Mesendoderm (in vitro differentiated cells): ENCODE results near the gene TUBG2.

Source experiments
- DNase-seq: peaks from one replicate; pipeline ENCODE4 v3.0.0; 2013
- H2AK5ac ChIP-seq: 2 replicates; pipeline ENCODE4 v1.6.1; 2013; ENCODE audit warnings: low read length, inconsistent platforms
- H2BK120ac ChIP-seq: 2 replicates; pipeline ENCODE4 v1.6.1; 2013; ENCODE audit warnings: low read depth, mild to moderate bottlenecking, low read length, moderate library complexity, mixed read lengths
- H2BK15ac ChIP-seq: replicated peaks from 2 replicates; pipeline ENCODE4 v1.6.1; 2013; ENCODE audit warnings: low read depth, mild to moderate bottlenecking, moderate library complexity
- H2BK5ac ChIP-seq: 2 replicates; pipeline ENCODE4 v1.6.1; 2013; ENCODE audit warnings: low read length, inconsistent platforms
- H3K18ac ChIP-seq: 2 replicates; pipeline ENCODE4 v1.6.1; 2013; ENCODE audit warnings: mild to moderate bottlenecking, low read length, mixed read lengths
- H3K23ac ChIP-seq: one replicate; pipeline ENCODE4 v1.6.1; 2013; ENCODE audit warnings: low read length
- H3K27ac ChIP-seq: 2 replicates; pipeline ENCODE4 v1.5.1; 2013; ENCODE audit warnings: low read depth, mild to moderate bottlenecking, inconsistent platforms, low read length, moderate library complexity
- H3K27me3 ChIP-seq: 2 replicates; pipeline ENCODE4 v1.6.1; 2013; ENCODE audit warnings: low read length, control low read depth, mild to moderate bottlenecking, inconsistent platforms; ENCODE audit not compliant: insufficient read depth, poor library complexity
- H3K36me3 ChIP-seq: 2 replicates; pipeline ENCODE4 v1.6.1; 2013; ENCODE audit warnings: low read length, inconsistent platforms; ENCODE audit not compliant: control insufficient read depth, insufficient read depth
- H3K4ac ChIP-seq: one replicate; pipeline ENCODE4 v1.6.1; 2013; ENCODE audit warnings: low read depth, mild to moderate bottlenecking, low read length, moderate library complexity
- H3K4me1 ChIP-seq: 2 replicates; pipeline ENCODE4 v1.6.1; 2013; ENCODE audit warnings: low read depth, low read length, inconsistent platforms; ENCODE audit not compliant: control insufficient read depth
- H3K4me2 ChIP-seq: 2 replicates; pipeline ENCODE4 v1.6.1; 2013; ENCODE audit warnings: low read length
- H3K4me3 ChIP-seq: 2 replicates; pipeline ENCODE4 v1.5.1; 2013; ENCODE audit warnings: mild to moderate bottlenecking, low read length
- H3K56ac ChIP-seq: one replicate; pipeline ENCODE4 v1.6.1; 2013; ENCODE audit warnings: low read length
- H3K79me1 ChIP-seq: 2 replicates; pipeline ENCODE4 v1.6.1; 2013; ENCODE audit warnings: low read length, inconsistent platforms
- H3K79me2 ChIP-seq: 2 replicates; pipeline ENCODE4 v1.6.1; 2013; ENCODE audit warnings: mild to moderate bottlenecking, low read length; ENCODE audit not compliant: control insufficient read depth, insufficient read depth
- H3K9ac ChIP-seq: 2 replicates; pipeline ENCODE4 v1.6.1; 2013; ENCODE audit warnings: low read length, inconsistent platforms
- H4K5ac ChIP-seq: one replicate; pipeline ENCODE4 v1.6.1; 2013; ENCODE audit warnings: low read length
- H4K8ac ChIP-seq: one replicate; pipeline ENCODE4 v1.6.1; 2013; ENCODE audit warnings: low read depth, mild to moderate bottlenecking, control low read depth, low read length, moderate library complexity
- WGBS: extraction: QIAGEN DNeasy Blood & Tissue Kit; methylation state at CpG from one replicate; pipeline ENCODE4 v1.1.7; 2013; ENCODE audit warnings: low lambda C conversion rate, missing lambda C conversion rate; ENCODE audit not compliant: insufficient coverage; ENCODE audit errors: extremely low coverage; 5-methylcytosine and 5-hydroxymethylcytosine counted together

Gene TUBG2

GRCh38 chr17:42704490-42704836, 45.4 kb downstream of the TUBG2 start:
- no peak for DNase-seq
- Histone ChIP-seq H3K27ac (no peak overlapping the region), H3K9ac (no peak overlapping the region), H3K36me3 (peaks cover 3% of the 10 kb centered on the region), H2BK5ac (no peak overlapping the region), H4K8ac (no peak overlapping the region), H2BK120ac (no peak overlapping the region), H3K18ac (no peak overlapping the region), H3K56ac (no peak overlapping the region), H3K4me2 (no peak overlapping the region), H4K5ac (no peak overlapping the region), H3K27me3 (no peaks in the 10 kb centered on the region), H3K79me1 (no peaks in the 10 kb centered on the region), H2AK5ac (no peak overlapping the region), H3K4me1 (no peaks in the 10 kb centered on the region), H3K23ac (no peak overlapping the region), H3K79me2 (no peaks in the 10 kb centered on the region), H2BK15ac (no peak overlapping the region), H3K4ac (no peak overlapping the region), H3K4me3 (no peak overlapping the region)
- WGBS = no CpG with 5 or more reads among the region's 5 CpGs

- no peak overlapping the region for H3K4me2 ChIP-seq
- no peak overlapping the region for H3K23ac ChIP-seq
- H2BK5ac ChIP-seq = no peak overlapping the region
- no peak overlapping the region for H3K9ac ChIP-seq
- H3K79me2 ChIP-seq = no peaks in the 10 kb centered on the region
- H3K4me1 ChIP-seq = no peaks in the 10 kb centered on the region
- H2BK15ac ChIP-seq = no peak overlapping the region
- no peaks in the 10 kb centered on the region for H3K79me1 ChIP-seq
- no peak overlapping the region for H3K27ac ChIP-seq
- no CpG with 5 or more reads among the region's 8 CpGs for WGBS
- no peaks in the 10 kb centered on the region for H3K27me3 ChIP-seq
- no peak overlapping the region for H3K4ac ChIP-seq
- H3K56ac ChIP-seq = no peak overlapping the region
- peaks cover 3% of the 10 kb centered on the region for H3K36me3 ChIP-seq
- no peak overlapping the region for H3K4me3 ChIP-seq
- H2BK120ac ChIP-seq = no peak overlapping the region
- H4K8ac ChIP-seq = no peak overlapping the region
- no peak overlapping the region for H3K18ac ChIP-seq
- H2AK5ac ChIP-seq = no peak overlapping the region
- DNase-seq = no peak
- H4K5ac ChIP-seq = no peak overlapping the region
Measured at GRCh38 chr17:42704837-42705494, 45.9 kb downstream of the TUBG2 start.

GRCh38 chr17:42706732-42707131, 47.6 kb downstream of the TUBG2 start:
- Histone ChIP-seq H3K79me1 (no peaks in the 10 kb centered on the region), H2BK15ac (no peak overlapping the region), H3K4me2 (no peak overlapping the region), H3K27ac (no peak overlapping the region), H3K4ac (no peak overlapping the region), H4K8ac (no peak overlapping the region), H3K56ac (no peak overlapping the region), H3K9ac (no peak overlapping the region), H3K79me2 (no peaks in the 10 kb centered on the region), H3K23ac (no peak overlapping the region), H2BK120ac (no peak overlapping the region), H3K4me1 (no peaks in the 10 kb centered on the region), H3K4me3 (no peak overlapping the region), H3K36me3 (peaks cover 3% of the 10 kb centered on the region), H2AK5ac (no peak overlapping the region), H2BK5ac (no peak overlapping the region), H3K27me3 (no peaks in the 10 kb centered on the region), H3K18ac (no peak overlapping the region), H4K5ac (no peak overlapping the region)
- DNase-seq = no peak
- no CpG with 5 or more reads among the region's 5 CpGs for whole genome bisulfite sequencing

GRCh38 chr17:42708588-42708987, 49.5 kb downstream of the TUBG2 start:
- Histone ChIP-seq H3K36me3 (peaks cover 3% of the 10 kb centered on the region), H3K79me1 (no peaks in the 10 kb centered on the region), H3K79me2 (no peaks in the 10 kb centered on the region), H3K4ac (no peak overlapping the region), H4K5ac (no peak overlapping the region), H2BK5ac (no peak overlapping the region), H2BK15ac (no peak overlapping the region), H3K56ac (no peak overlapping the region), H3K27me3 (no peaks in the 10 kb centered on the region), H3K4me1 (no peaks in the 10 kb centered on the region), H3K4me2 (no peak overlapping the region), H3K9ac (no peak overlapping the region), H4K8ac (no peak overlapping the region), H3K4me3 (no peak overlapping the region), H3K27ac (no peak overlapping the region), H3K23ac (no peak overlapping the region), H2BK120ac (no peak overlapping the region), H2AK5ac (no peak overlapping the region), H3K18ac (no peak overlapping the region)
- DNase-seq = no peak
- no CpG with 5 or more reads among the region's 3 CpGs for WGBS

- no peak for DNase-seq
- H4K8ac ChIP-seq = no peak overlapping the region
- H3K18ac ChIP-seq = no peak overlapping the region
- no peak overlapping the region for H3K56ac ChIP-seq
- H3K79me1 ChIP-seq = no peaks in the 10 kb centered on the region
- no peak overlapping the region for H2BK15ac ChIP-seq
- no peak overlapping the region for H2BK120ac ChIP-seq
- H3K27me3 ChIP-seq = no peaks in the 10 kb centered on the region
- H3K4me2 ChIP-seq = no peak overlapping the region
- H3K79me2 ChIP-seq = no peaks in the 10 kb centered on the region
- peaks cover 2% of the 10 kb centered on the region for H3K36me3 ChIP-seq
- H2AK5ac ChIP-seq = no peak overlapping the region
- H4K5ac ChIP-seq = no peak overlapping the region
- H3K27ac ChIP-seq = no peak overlapping the region
- H2BK5ac ChIP-seq = no peak overlapping the region
- H3K4me1 ChIP-seq = no peaks in the 10 kb centered on the region
- no peak overlapping the region for H3K9ac ChIP-seq
- H3K4me3 ChIP-seq = no peak overlapping the region
- H3K4ac ChIP-seq = no peak overlapping the region
- WGBS = no CpG with 5 or more reads among the region's 2 CpGs
- no peak overlapping the region for H3K23ac ChIP-seq
Measured at GRCh38 chr17:42709561-42709960, 50.5 kb downstream of the TUBG2 start.
